WTC11 (cell line): ENCODE data around the gene ANO10. TPM values are rescaled to one million over a fixed set of nuclear protein-coding genes. Genes with fewer than 3 reads are reported as not detected.

Experiments used
- ATAC-seq: fragments of 200-7000 bp; cut with Tn5 transposase; 2 replicates; pipeline ENCODE4 v1.10.0; 2021; ENCODE audit warnings: mild to moderate bottlenecking, moderate library complexity
- CTCF ChIA-PET: fragments of 300-600 bp; sonication (Branson Sonifier 250); formaldehyde crosslinking; loops from one replicate; lab custom pipeline; 2021; ENCODE audit warnings: antibody characterized with exemption; lab: Charles Lee
- POLR2A ChIA-PET: fragments of 350-600 bp; sonication (Branson Sonifier 250); formaldehyde crosslinking; loops from one replicate; lab custom pipeline; 2021; ENCODE audit warnings: antibody characterized with exemption; lab: Charles Lee
- DNase-seq: peaks from one replicate; pipeline ENCODE4 v3.0.0; 2021; ENCODE audit warnings: low spot score
- H3K27ac Mint-ChIP-seq: 2 replicates; pipeline ENCODE4 v1.8.0; 2021; ENCODE audit warnings: mixed read lengths
- H3K27me3 Mint-ChIP-seq: 2 replicates; pipeline ENCODE4 v1.8.0; 2021; ENCODE audit warnings: low read depth, mild to moderate bottlenecking, moderate library complexity, mixed read lengths
- H3K36me3 Mint-ChIP-seq: 2 replicates; pipeline ENCODE4 v1.8.0; 2021; ENCODE audit warnings: mixed read lengths
- H3K4me1 Mint-ChIP-seq: 2 replicates; pipeline ENCODE4 v1.8.0; 2022; ENCODE audit warnings: mixed read lengths
- H3K4me3 Mint-ChIP-seq: 2 replicates; pipeline ENCODE4 v1.8.0; 2021; ENCODE audit warnings: mild to moderate bottlenecking, moderate library complexity, mixed read lengths
- H3K9me3 Mint-ChIP-seq: 2 replicates; pipeline ENCODE4 v1.8.0; 2021; ENCODE audit warnings: mixed read lengths
- ATF1 ChIP-seq: sonication (generic); formaldehyde crosslinking; IDR thresholded peaks from 2 replicates; pipeline ENCODE4 v1.8.1; 2023; ENCODE audit warnings: mild to moderate bottlenecking, moderate library complexity, missing genetic modification reagents
- CBFB ChIP-seq: sonication (generic); formaldehyde crosslinking; IDR thresholded peaks from 2 replicates; pipeline ENCODE4 v1.8.1; 2022; ENCODE audit warnings: mild to moderate bottlenecking, low read depth, missing genetic modification reagents
- CREM ChIP-seq: sonication (generic); formaldehyde crosslinking; IDR thresholded peaks from 2 replicates; pipeline ENCODE4 v1.8.1; 2022; ENCODE audit warnings: mild to moderate bottlenecking, missing genetic modification reagents, moderate library complexity
- FOXK1 ChIP-seq: sonication (generic); formaldehyde crosslinking; IDR thresholded peaks from 2 replicates; pipeline ENCODE4 v1.8.0; 2022; ENCODE audit warnings: mild to moderate bottlenecking, moderate library complexity, missing genetic modification reagents
- GRHL2 ChIP-seq: fragments of 250-450 bp; sonication (Bioruptor Pico); IDR thresholded peaks from 2 replicates; pipeline ENCODE4 v1.8.0; 2022; ENCODE audit warnings: mild to moderate bottlenecking, moderate library complexity; ENCODE audit not compliant: insufficient replicate concordance, severe bottlenecking
- GTF2I ChIP-seq: fragments of 250-450 bp; sonication (Bioruptor Pico); conservative IDR thresholded peaks from 2 replicates; pipeline ENCODE4 v1.4.0; 2021; ENCODE audit warnings: mild to moderate bottlenecking
- IRF2 ChIP-seq: sonication (generic); formaldehyde crosslinking; IDR thresholded peaks from 2 replicates; pipeline ENCODE4 v1.8.0; 2022; ENCODE audit warnings: low read depth, missing genetic modification reagents, borderline replicate concordance
- JAZF1 ChIP-seq: fragments of 250-450 bp; sonication (Bioruptor Pico); IDR thresholded peaks from 2 replicates; pipeline ENCODE4 v1.9.0; 2021; ENCODE audit warnings: moderate library complexity, mild to moderate bottlenecking, inconsistent platforms
- NR1H2 ChIP-seq: sonication (generic); formaldehyde crosslinking; IDR thresholded peaks from 2 replicates; pipeline ENCODE4 v1.9.0; 2021; ENCODE audit warnings: mild to moderate bottlenecking, moderate library complexity, missing genetic modification reagents
- OVOL2 ChIP-seq: fragments of 250-450 bp; sonication (Bioruptor Pico); IDR thresholded peaks from 2 replicates; pipeline ENCODE4 v1.9.0; 2021; ENCODE audit warnings: mild to moderate bottlenecking, borderline replicate concordance
- RORB ChIP-seq: fragments of 250-450 bp; sonication (Bioruptor Pico); IDR thresholded peaks from 2 replicates; pipeline ENCODE4 v1.9.0; 2021; ENCODE audit warnings: mild to moderate bottlenecking
- TCF7 ChIP-seq: sonication (generic); formaldehyde crosslinking; IDR thresholded peaks from 2 replicates; pipeline ENCODE4 v1.8.0; 2022; ENCODE audit warnings: mild to moderate bottlenecking, low read depth, missing genetic modification reagents, moderate library complexity
- TEAD1 ChIP-seq: sonication (generic); formaldehyde crosslinking; IDR thresholded peaks from 2 replicates; pipeline ENCODE4 v1.8.0; 2022; ENCODE audit warnings: mild to moderate bottlenecking, missing genetic modification reagents
- ZNF219 ChIP-seq: sonication (generic); formaldehyde crosslinking; IDR thresholded peaks from 2 replicates; pipeline ENCODE4 v1.8.0; 2023; ENCODE audit warnings: missing genetic modification reagents, mild to moderate bottlenecking, borderline replicate concordance
- ZNF416 ChIP-seq: fragments of 250-450 bp; sonication (Bioruptor Pico); IDR thresholded peaks from 2 replicates; pipeline ENCODE4 v1.9.0; 2021; ENCODE audit warnings: mild to moderate bottlenecking, inconsistent platforms
- total RNA-seq: library from RNA; stranded (reverse); gene quantifications from 3 replicates; pipeline ENCODE4 v1.2.3, GENCODE V29; 2021
- TF ChIP-seq, protein P1 (sequence below): sonication (generic); formaldehyde crosslinking; IDR thresholded peaks from 2 replicates; pipeline ENCODE4 v1.8.0; 2023; ENCODE audit warnings: missing genetic modification reagents, mild to moderate bottlenecking, borderline replicate concordance
- TF ChIP-seq, protein P2 (sequence below): sonication (generic); formaldehyde crosslinking; IDR thresholded peaks from 2 replicates; pipeline ENCODE4 v1.8.0; 2022; ENCODE audit warnings: mild to moderate bottlenecking, missing genetic modification reagents
- TF ChIP-seq, protein P3 (sequence below): fragments of 250-450 bp; sonication (Bioruptor Pico); conservative IDR thresholded peaks from 2 replicates; pipeline ENCODE4 v1.9.0; 2021; ENCODE audit warnings: mild to moderate bottlenecking
- TF ChIP-seq, protein P4 (sequence below): sonication (generic); formaldehyde crosslinking; conservative IDR thresholded peaks from 2 replicates; pipeline ENCODE4 v1.8.1; 2023; ENCODE audit warnings: mild to moderate bottlenecking, low read depth, missing genetic modification reagents, moderate library complexity
- TF ChIP-seq, protein P5 (sequence below): sonication (generic); formaldehyde crosslinking; IDR thresholded peaks from 2 replicates; pipeline ENCODE4 v1.8.1; 2023; ENCODE audit warnings: mild to moderate bottlenecking, missing genetic modification reagents, moderate library complexity

ANO10 gene
- total RNA-seq, 1 experiment from 2014 or later, result 35.1 TPM

DNA sequence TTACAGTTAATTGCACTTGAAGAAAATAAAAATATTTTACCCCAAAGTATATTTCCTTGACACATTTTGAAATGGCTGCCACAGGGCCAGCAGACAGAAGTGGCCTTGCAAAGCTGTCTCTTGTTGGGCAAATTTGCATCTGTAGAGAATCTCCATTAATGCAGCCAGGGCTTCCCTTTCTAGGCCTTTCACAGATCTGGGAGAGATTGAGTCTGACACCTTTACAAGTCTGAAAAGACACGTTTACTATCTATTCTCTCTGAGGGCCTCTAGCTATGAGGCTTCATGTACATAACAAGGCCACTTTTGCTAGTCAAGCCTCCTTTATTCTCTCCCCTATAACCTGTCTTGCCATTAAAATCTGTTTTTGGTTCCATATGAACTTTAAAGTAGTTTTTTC is 135.9 kb downstream of the ANO10 start:
- peaks cover 56% of the 10 kb centered on the region for H3K4me1 Mint-ChIP-seq
- H3K27ac Mint-ChIP-seq, result no peak overlapping the region
- ATAC-seq, result no peak
- DNase-seq, result no peak
- ChIA-PET CTCF (interaction anchor here (0.6 to 0.8 kb wide), 2 partner anchors 18 to 42 kb away, joined by 4 to 5 read pairs; no protein-coding TSS in a partner anchor), POLR2A (no interaction called here)
- H3K4me3 Mint-ChIP-seq, result no peak overlapping the region
- no peaks in the 10 kb centered on the region; the same call in 1 of the 2 replicates for H3K27me3 Mint-ChIP-seq
- H3K9me3 Mint-ChIP-seq, result peaks cover 42% of the 10 kb centered on the region
- TF ChIP-seq, protein P1, sequence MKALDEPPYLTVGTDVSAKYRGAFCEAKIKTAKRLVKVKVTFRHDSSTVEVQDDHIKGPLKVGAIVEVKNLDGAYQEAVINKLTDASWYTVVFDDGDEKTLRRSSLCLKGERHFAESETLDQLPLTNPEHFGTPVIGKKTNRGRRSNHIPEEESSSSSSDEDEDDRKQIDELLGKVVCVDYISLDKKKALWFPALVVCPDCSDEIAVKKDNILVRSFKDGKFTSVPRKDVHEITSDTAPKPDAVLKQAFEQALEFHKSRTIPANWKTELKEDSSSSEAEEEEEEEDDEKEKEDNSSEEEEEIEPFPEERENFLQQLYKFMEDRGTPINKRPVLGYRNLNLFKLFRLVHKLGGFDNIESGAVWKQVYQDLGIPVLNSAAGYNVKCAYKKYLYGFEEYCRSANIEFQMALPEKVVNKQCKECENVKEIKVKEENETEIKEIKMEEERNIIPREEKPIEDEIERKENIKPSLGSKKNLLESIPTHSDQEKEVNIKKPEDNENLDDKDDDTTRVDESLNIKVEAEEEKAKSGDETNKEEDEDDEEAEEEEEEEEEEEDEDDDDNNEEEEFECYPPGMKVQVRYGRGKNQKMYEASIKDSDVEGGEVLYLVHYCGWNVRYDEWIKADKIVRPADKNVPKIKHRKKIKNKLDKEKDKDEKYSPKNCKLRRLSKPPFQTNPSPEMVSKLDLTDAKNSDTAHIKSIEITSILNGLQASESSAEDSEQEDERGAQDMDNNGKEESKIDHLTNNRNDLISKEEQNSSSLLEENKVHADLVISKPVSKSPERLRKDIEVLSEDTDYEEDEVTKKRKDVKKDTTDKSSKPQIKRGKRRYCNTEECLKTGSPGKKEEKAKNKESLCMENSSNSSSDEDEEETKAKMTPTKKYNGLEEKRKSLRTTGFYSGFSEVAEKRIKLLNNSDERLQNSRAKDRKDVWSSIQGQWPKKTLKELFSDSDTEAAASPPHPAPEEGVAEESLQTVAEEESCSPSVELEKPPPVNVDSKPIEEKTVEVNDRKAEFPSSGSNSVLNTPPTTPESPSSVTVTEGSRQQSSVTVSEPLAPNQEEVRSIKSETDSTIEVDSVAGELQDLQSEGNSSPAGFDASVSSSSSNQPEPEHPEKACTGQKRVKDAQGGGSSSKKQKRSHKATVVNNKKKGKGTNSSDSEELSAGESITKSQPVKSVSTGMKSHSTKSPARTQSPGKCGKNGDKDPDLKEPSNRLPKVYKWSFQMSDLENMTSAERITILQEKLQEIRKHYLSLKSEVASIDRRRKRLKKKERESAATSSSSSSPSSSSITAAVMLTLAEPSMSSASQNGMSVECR (CRISPR knock-in tag), result no peak
- TF ChIP-seq NR1H2 (CRISPR knock-in tag) (no peak), JAZF1 (no peak), ZNF219 (no peak), TEAD1 (CRISPR knock-in tag) (no peak), GTF2I (CRISPR knock-in tag) (no peak), RORB (CRISPR knock-in tag) (no peak), CREM (CRISPR knock-in tag) (no peak), OVOL2 (no peak), IRF2 (CRISPR knock-in tag) (no peak), TCF7 (no peak), FOXK1 (CRISPR knock-in tag) (no peak), ZNF416 (no peak), ATF1 (CRISPR knock-in tag) (no peak), CBFB (CRISPR knock-in tag) (no peak), GRHL2 (CRISPR knock-in tag) (no peak)
- TF ChIP-seq, protein P2, sequence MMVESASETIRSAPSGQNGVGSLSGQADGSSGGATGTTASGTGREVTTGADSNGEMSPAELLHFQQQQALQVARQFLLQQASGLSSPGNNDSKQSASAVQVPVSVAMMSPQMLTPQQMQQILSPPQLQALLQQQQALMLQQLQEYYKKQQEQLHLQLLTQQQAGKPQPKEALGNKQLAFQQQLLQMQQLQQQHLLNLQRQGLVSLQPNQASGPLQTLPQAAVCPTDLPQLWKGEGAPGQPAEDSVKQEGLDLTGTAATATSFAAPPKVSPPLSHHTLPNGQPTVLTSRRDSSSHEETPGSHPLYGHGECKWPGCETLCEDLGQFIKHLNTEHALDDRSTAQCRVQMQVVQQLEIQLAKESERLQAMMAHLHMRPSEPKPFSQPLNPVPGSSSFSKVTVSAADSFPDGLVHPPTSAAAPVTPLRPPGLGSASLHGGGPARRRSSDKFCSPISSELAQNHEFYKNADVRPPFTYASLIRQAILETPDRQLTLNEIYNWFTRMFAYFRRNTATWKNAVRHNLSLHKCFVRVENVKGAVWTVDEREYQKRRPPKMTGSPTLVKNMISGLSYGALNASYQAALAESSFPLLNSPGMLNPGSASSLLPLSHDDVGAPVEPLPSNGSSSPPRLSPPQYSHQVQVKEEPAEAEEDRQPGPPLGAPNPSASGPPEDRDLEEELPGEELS (CRISPR knock-in tag), result no peak
- TF ChIP-seq, protein P3, sequence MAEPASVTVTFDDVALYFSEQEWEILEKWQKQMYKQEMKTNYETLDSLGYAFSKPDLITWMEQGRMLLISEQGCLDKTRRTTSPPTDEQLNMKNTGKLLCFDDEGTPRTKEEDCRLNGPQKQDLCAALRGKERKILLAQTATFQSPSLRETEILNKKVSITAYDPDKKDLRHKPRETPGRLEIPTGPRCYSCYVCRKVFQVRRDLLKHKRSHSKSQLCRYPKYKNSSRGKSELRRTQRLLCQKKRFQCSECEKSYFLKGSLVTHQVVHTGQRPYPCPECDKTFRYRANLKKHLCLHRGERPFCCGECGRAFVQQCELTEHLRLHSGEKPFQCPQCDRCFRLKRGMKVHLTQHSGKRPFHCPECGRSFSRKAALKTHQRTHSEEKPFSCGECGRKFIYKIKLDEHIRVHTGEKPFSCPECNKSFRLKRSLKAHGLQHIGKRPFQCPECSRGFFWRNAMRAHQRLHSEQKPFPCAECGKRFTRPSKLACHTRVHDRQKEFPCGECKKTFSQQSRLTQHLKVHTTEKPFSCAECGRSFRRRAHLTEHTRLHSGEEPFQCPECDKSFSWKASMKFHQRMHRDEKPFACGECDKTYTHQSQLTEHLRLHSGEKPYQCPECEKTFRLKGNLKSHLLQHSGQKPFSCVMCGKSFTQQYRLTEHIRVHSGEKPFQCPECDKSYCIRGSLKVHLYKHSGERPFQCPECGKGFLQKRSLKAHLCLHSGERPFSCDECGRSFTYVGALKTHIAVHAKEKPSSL (CRISPR knock-in tag), result no peak
- TF ChIP-seq, protein P4, sequence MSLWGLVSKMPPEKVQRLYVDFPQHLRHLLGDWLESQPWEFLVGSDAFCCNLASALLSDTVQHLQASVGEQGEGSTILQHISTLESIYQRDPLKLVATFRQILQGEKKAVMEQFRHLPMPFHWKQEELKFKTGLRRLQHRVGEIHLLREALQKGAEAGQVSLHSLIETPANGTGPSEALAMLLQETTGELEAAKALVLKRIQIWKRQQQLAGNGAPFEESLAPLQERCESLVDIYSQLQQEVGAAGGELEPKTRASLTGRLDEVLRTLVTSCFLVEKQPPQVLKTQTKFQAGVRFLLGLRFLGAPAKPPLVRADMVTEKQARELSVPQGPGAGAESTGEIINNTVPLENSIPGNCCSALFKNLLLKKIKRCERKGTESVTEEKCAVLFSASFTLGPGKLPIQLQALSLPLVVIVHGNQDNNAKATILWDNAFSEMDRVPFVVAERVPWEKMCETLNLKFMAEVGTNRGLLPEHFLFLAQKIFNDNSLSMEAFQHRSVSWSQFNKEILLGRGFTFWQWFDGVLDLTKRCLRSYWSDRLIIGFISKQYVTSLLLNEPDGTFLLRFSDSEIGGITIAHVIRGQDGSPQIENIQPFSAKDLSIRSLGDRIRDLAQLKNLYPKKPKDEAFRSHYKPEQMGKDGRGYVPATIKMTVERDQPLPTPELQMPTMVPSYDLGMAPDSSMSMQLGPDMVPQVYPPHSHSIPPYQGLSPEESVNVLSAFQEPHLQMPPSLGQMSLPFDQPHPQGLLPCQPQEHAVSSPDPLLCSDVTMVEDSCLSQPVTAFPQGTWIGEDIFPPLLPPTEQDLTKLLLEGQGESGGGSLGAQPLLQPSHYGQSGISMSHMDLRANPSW (CRISPR knock-in tag), result no peak
- TF ChIP-seq, protein P5, sequence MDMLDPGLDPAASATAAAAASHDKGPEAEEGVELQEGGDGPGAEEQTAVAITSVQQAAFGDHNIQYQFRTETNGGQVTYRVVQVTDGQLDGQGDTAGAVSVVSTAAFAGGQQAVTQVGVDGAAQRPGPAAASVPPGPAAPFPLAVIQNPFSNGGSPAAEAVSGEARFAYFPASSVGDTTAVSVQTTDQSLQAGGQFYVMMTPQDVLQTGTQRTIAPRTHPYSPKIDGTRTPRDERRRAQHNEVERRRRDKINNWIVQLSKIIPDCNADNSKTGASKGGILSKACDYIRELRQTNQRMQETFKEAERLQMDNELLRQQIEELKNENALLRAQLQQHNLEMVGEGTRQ (CRISPR knock-in tag), result no peak
- H3K36me3 Mint-ChIP-seq, result peaks cover 28% of the 10 kb centered on the region
